ENCODE results near the gene SF1.

DNA sequence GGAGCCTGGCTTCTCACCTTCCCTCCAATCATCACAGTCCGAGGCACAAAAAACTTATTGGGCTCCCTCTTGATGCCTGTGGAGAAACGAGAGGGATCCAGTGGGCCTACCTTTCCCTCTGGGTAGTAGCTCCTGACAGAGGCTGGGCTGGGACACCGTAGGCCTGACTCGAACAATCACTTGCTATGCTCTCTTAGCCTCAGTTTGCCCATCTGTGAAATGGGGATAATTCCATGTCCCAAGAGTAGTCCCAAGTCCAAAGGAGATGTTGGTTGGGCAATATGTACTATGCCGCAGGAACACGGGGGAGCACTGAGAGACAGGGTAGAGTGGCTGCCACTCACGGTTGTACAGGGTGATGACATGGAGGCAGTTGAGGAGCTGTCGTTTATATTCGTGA lies 26.8 kb downstream of the SF1 start:
- TF ChIP-seq, protein P1, sequence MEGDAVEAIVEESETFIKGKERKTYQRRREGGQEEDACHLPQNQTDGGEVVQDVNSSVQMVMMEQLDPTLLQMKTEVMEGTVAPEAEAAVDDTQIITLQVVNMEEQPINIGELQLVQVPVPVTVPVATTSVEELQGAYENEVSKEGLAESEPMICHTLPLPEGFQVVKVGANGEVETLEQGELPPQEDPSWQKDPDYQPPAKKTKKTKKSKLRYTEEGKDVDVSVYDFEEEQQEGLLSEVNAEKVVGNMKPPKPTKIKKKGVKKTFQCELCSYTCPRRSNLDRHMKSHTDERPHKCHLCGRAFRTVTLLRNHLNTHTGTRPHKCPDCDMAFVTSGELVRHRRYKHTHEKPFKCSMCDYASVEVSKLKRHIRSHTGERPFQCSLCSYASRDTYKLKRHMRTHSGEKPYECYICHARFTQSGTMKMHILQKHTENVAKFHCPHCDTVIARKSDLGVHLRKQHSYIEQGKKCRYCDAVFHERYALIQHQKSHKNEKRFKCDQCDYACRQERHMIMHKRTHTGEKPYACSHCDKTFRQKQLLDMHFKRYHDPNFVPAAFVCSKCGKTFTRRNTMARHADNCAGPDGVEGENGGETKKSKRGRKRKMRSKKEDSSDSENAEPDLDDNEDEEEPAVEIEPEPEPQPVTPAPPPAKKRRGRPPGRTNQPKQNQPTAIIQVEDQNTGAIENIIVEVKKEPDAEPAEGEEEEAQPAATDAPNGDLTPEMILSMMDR (conservative IDR thresholded peaks at IDR 0.05 in 1 of 2, IDR thresholded peaks at IDR 0.05 in 1 of 2; ENCODE audit: extremely low read depth in 1 of 2, insufficient read depth in 1 of 2, low read depth in 1 of 2, low read length in 2 of 2): no peak
- TF ChIP-seq EZH2 (IDR thresholded peaks at IDR 0.05; ENCODE audit: borderline replicate concordance, low read length): no peak

All from mammary epithelial cell (primary cell).